IMR-90 (cell line): ENCODE measurements around the gene ROMO1. TPM values are rescaled to one million over a fixed set of nuclear protein-coding genes. Genes with fewer than 3 reads are reported as not detected.

ENCODE experiments used
- ATAC-seq: fragments of 200-7000 bp; cut with Tn5 transposase; 2 replicates; pipeline ENCODE4 v1.9.1; 2020; ENCODE audit warnings: low read depth, mild to moderate bottlenecking, moderate library complexity
- BruUV-seq: library from RNA; stranded (reverse); fragments of 400-500 nt; replicated peaks from 2 replicates; lab custom pipeline; 2021; lab: Mats Ljungman, UMichigan
- CTCF ChIA-PET: fragments of 300-600 bp; formaldehyde crosslinking; extraction: SDS; loops from one replicate; lab custom pipeline; 2021; ENCODE audit warnings: antibody characterized with exemption; lab: Yijun Ruan, JAX
- POLR2A ChIA-PET: fragments of 300-600 bp; sonication (Branson Sonifier 250); formaldehyde crosslinking; loops from one replicate; lab custom pipeline; 2022; ENCODE audit warnings: antibody characterized with exemption; ENCODE audit not compliant: unreplicated experiment; lab: Charles Lee
- DNase-seq: peaks from one replicate; pipeline ENCODE4 v3.0.0; 2013
- H2AFZ ChIP-seq: replicated peaks from 2 replicates; pipeline ENCODE3; 2013; ENCODE audit warnings: low read length, mild to moderate bottlenecking; ENCODE audit not compliant: poor library complexity
- H2AK5ac ChIP-seq: 2 replicates; pipeline ENCODE4 v1.6.1; 2013; ENCODE audit warnings: low read depth, low read length, inconsistent platforms
- H2AK9ac ChIP-seq: replicated peaks from 2 replicates; pipeline ENCODE3; 2013; ENCODE audit warnings: mild to moderate bottlenecking, low read depth, low read length, moderate library complexity; ENCODE audit not compliant: poor library complexity
- H2BK120ac ChIP-seq: 2 replicates; pipeline ENCODE4 v1.6.1; 2013; ENCODE audit warnings: low read depth, low read length, inconsistent platforms
- H2BK15ac ChIP-seq: 3 replicates; pipeline ENCODE4 v1.6.1; 2013; ENCODE audit warnings: low read depth, low read length, inconsistent platforms
- H2BK20ac ChIP-seq: 2 replicates; pipeline ENCODE4 v1.6.1; 2013; ENCODE audit warnings: low read depth, mild to moderate bottlenecking, inconsistent platforms, low read length, moderate library complexity
- H2BK5ac ChIP-seq: 2 replicates; pipeline ENCODE4 v1.6.1; 2013; ENCODE audit warnings: mild to moderate bottlenecking, low read depth, low read length, inconsistent platforms; ENCODE audit not compliant: poor library complexity, severe bottlenecking
- H3K14ac ChIP-seq: replicated peaks from 2 replicates; pipeline ENCODE4 v1.6.1; 2013; ENCODE audit warnings: low read depth, low read length, inconsistent platforms
- H3K18ac ChIP-seq: 2 replicates; pipeline ENCODE4 v1.6.1; 2013; ENCODE audit warnings: low read depth, low read length, control low read depth
- H3K23ac ChIP-seq: 2 replicates; pipeline ENCODE4 v1.6.1; 2013; ENCODE audit warnings: low read depth, low read length, inconsistent platforms
- H3K27ac ChIP-seq: 2 replicates; pipeline ENCODE4 v1.5.1; 2013; ENCODE audit warnings: mild to moderate bottlenecking, control low read depth, low read length; ENCODE audit not compliant: insufficient read depth
- H3K27me3 ChIP-seq: 2 replicates; pipeline ENCODE4 v1.6.1; 2013; ENCODE audit warnings: low read length; ENCODE audit not compliant: control insufficient read depth, insufficient read depth
- H3K36me3 ChIP-seq: 2 replicates; pipeline ENCODE4 v1.6.1; 2013; ENCODE audit warnings: low read length, mixed read lengths; ENCODE audit not compliant: control insufficient read depth, insufficient read depth
- H3K4ac ChIP-seq: 2 replicates; pipeline ENCODE4 v1.6.1; 2013; ENCODE audit warnings: low read depth, low read length, inconsistent platforms
- H3K4me1 ChIP-seq: 2 replicates; pipeline ENCODE4 v1.6.1; 2013; ENCODE audit warnings: low read length, mixed read lengths; ENCODE audit not compliant: control insufficient read depth, insufficient read depth
- H3K4me2 ChIP-seq: 2 replicates; pipeline ENCODE4 v1.6.1; 2013; ENCODE audit warnings: low read depth, mild to moderate bottlenecking, control low read depth, low read length, moderate library complexity
- H3K4me3 ChIP-seq: 2 replicates; pipeline ENCODE4 v1.5.1; 2013; ENCODE audit warnings: low read depth, mild to moderate bottlenecking, control low read depth, low read length, moderate library complexity; ENCODE audit not compliant: insufficient read depth
- H3K56ac ChIP-seq: 2 replicates; pipeline ENCODE4 v1.6.1; 2013; ENCODE audit warnings: low read length, inconsistent platforms; ENCODE audit not compliant: insufficient read depth; ENCODE audit errors: extremely low read depth
- H3K79me1 ChIP-seq, 2 experiments: 2 replicates each; pipeline ENCODE4 v1.6.1; 2013; ENCODE audit warnings: low read length in 2 of 2, inconsistent platforms in 1 of 2, low read depth in 1 of 2
- H3K9ac ChIP-seq: 2 replicates; pipeline ENCODE4 v1.6.1; 2013; ENCODE audit warnings: low read depth, low read length, control low read depth
- H3K9me1 ChIP-seq: 2 replicates; pipeline ENCODE4 v1.6.1; 2013; ENCODE audit warnings: low read length, inconsistent platforms; ENCODE audit not compliant: insufficient read depth
- H3K9me3 ChIP-seq: 2 replicates; pipeline ENCODE4 v1.6.1; 2013; ENCODE audit warnings: low read length; ENCODE audit not compliant: control insufficient read depth, insufficient read depth
- H4K20me1 ChIP-seq: 2 replicates; pipeline ENCODE4 v1.6.1; 2013; ENCODE audit warnings: low read length, inconsistent platforms; ENCODE audit not compliant: insufficient read depth
- H4K5ac ChIP-seq: 2 replicates; pipeline ENCODE4 v1.6.1; 2013; ENCODE audit warnings: mild to moderate bottlenecking, low read depth, low read length, control low read depth
- H4K8ac ChIP-seq, 2 experiments: 2 replicates each; pipeline ENCODE4 v1.6.1; 2013; ENCODE audit warnings: low read depth in 2 of 2, low read length in 2 of 2, control low read depth in 1 of 2, inconsistent platforms in 1 of 2
- H4K91ac ChIP-seq: 2 replicates; pipeline ENCODE4 v1.6.1; 2013; ENCODE audit warnings: low read depth, low read length, inconsistent platforms; ENCODE audit not compliant: insufficient read depth
- CHD1 ChIP-seq: IDR thresholded peaks from 2 replicates; pipeline ENCODE4 v1.6.1; 2012; ENCODE audit warnings: low read depth, low read length, improper control_type of control experiment
- WGBS, 2 experiments: methylation state at CpG; one replicate each; pipeline versions ENCODE4 v1.1.5 to v1.1.7; 2013; ENCODE audit warnings: missing lambda C conversion rate in 2 of 2; ENCODE audit not compliant: insufficient read length in 1 of 2; ENCODE audit errors: extremely low coverage in 2 of 2; 5-methylcytosine and 5-hydroxymethylcytosine counted together
- dilution Hi-C: fragments of 300-500 bp; cut with HindIII; formaldehyde crosslinking; loops from one replicate; pipeline ENCODE4 v1.14.3; 2018; ENCODE audit warnings: low sequenced_read_pairs; ENCODE audit not compliant: unreplicated experiment
- in situ Hi-C: fragments of 300-500 bp; cut with MboI; formaldehyde crosslinking; loops from 3 replicates; pipeline ENCODE4 v1.14.3; 2019; ENCODE audit warnings: low sequenced_read_pairs, inconsistent platforms, mixed read lengths
- intact Hi-C: fragments of 100-400 bp; cut with micrococcal nuclease; formaldehyde crosslinking; loops from 2 replicates; pipeline ENCODE4 v1.10.0; 2022
- polyA plus RNA-seq, 3 experiments: library from polyadenylated mRNA; depleted of rRNA; stranded (reverse); fragments of >200 nt; gene quantifications; 2 replicates each; pipeline ENCODE4 v1.2.3, GENCODE V29; 2012; ENCODE audit warnings: low replicate concordance in 1 of 3
- total RNA-seq: library from RNA; depleted of rRNA; stranded (reverse); fragments of >200 nt; gene quantifications from 2 replicates; pipeline ENCODE4 v1.2.3, GENCODE V29; 2012

The ROMO1 gene
- total and polyA plus RNA-seq, 2 of the 4 experiments (the other 2 are of a cell fraction): 223 to 555 TPM

DNA sequence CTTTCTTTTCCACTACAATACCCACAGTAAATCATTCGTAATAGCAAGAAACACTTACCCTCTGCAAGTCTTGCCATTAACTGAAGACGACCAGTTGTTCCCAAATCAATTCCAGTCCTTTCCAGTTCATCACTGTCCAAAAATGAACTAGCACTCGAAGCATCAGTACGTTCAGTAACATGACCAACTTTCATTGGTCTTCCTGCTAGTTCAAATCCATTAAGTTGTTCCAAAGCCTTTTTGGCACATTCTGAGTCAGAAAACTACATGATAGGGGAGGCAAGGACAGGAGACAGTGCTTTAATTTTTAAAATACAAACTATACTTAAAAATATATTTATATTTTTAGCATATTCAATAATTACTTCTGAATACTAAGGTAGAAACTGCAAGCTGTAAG lies 14.9 kb downstream of the ROMO1 start:
- H2AK5ac ChIP-seq: no peak overlapping the region
- ATAC-seq (no peak), DNase-seq (no peak)
- no TSS peak for BruUV-seq
- H2AK9ac ChIP-seq: no peak overlapping the region
- H3K4ac ChIP-seq: no peak overlapping the region
- H4K8ac ChIP-seq: no peak overlapping the region
- H4K5ac ChIP-seq: no peak overlapping the region
- in situ Hi-C loops: no loop called here
- H3K4me1 ChIP-seq: no peaks in the 10 kb centered on the region
- H3K23ac ChIP-seq: no peak overlapping the region
- no peak overlapping the region for H3K4me2 ChIP-seq
- WGBS, 2 experiments: 83% methylated on average over 1 of the region's 4 CpGs; no CpG with 5 or more reads in 1 of the 2 experiments
- dilution Hi-C loops: no loop called here
- H3K9ac ChIP-seq: no peak overlapping the region
- peaks cover 75% of the 10 kb centered on the region for H3K36me3 ChIP-seq
- no peak overlapping the region for H2AFZ ChIP-seq
- intact Hi-C loops: no loop called here
- H2BK20ac ChIP-seq: no peak overlapping the region
- H3K18ac ChIP-seq: no peak overlapping the region
- H4K20me1 ChIP-seq: peaks cover 90% of the 10 kb centered on the region
- H3K9me3 ChIP-seq: no peaks in the 10 kb centered on the region
- no peak overlapping the region for H2BK5ac ChIP-seq
- no peak overlapping the region for H3K56ac ChIP-seq
- H4K91ac ChIP-seq: no peak overlapping the region
- 0 out of 2 replicates have a peak, but pooled peaks cover under 1% of the 10 kb centered on the region for H3K9me1 ChIP-seq
- no peak overlapping the region for H2BK120ac ChIP-seq
- ChIA-PET POLR2A (no interaction called here), CTCF (no interaction called here)
- no peak overlapping the region for H3K27ac ChIP-seq
- no peak overlapping the region for H2BK15ac ChIP-seq
- no peak overlapping the region for H3K14ac ChIP-seq
- no peak overlapping the region for H3K4me3 ChIP-seq
- peaks cover 25 to 67% of the 10 kb centered on the region in 2 experiments for H3K79me1 ChIP-seq
- H3K27me3 ChIP-seq: no peaks in the 10 kb centered on the region
- no peak for TF ChIP-seq CHD1
